ENCODE data around the gene LAPTM5.

GRCh38 chr1:30804352-30804751, 46.8 kb upstream of the LAPTM5 start:
- TF ChIP-seq JUND (IDR thresholded peaks at IDR 0.05) (no peak), ZBTB33 (IDR thresholded peaks at IDR 0.05; ENCODE audit: extremely low read depth, insufficient replicate concordance, low read length) (no peak), CTCF (IDR thresholded peaks at IDR 0.05 in 2 of 3, conservative IDR thresholded peaks at IDR 0.05 in 1 of 3; ENCODE audit: borderline replicate concordance in 1 of 3, insufficient read depth in 1 of 3, low read depth in 2 of 3, low read length in 2 of 3) (no peak), RAD21 (IDR thresholded peaks at IDR 0.05; ENCODE audit: low read depth) (no peak), EZH2 (IDR thresholded peaks at IDR 0.05) (no peak), POLR2A (IDR thresholded peaks at IDR 0.05; ENCODE audit: borderline replicate concordance, extremely low read depth, insufficient read depth, insufficient read length) (no peak)

Measured in HCT116 (cell line).